Osteocyte (in vitro differentiated cells): ENCODE measurements around the gene ANKRD30B. TPM values are rescaled to one million over a fixed set of nuclear protein-coding genes. Genes with fewer than 3 reads are reported as not detected.
"Not testable (repeated sequence)": the region's sequence is repeated elsewhere in the genome, so short reads cannot be mapped to it uniquely, and the experiment has no call there.

ENCODE experiments used
- DNase-seq: peaks from one replicate; pipeline ENCODE4 v3.0.0; 2021; ENCODE audit warnings: mixed read lengths; ENCODE audit not compliant: unreplicated experiment; ENCODE audit errors: extremely low spot score
- H3K27ac Mint-ChIP-seq: one replicate; pipeline ENCODE4 v1.8.0; 2021; ENCODE audit warnings: mild to moderate bottlenecking, mixed read lengths; ENCODE audit not compliant: unreplicated experiment
- H3K27me3 Mint-ChIP-seq: one replicate; pipeline ENCODE4 v1.8.0; 2021; ENCODE audit warnings: mixed read lengths; ENCODE audit not compliant: unreplicated experiment
- H3K36me3 Mint-ChIP-seq: one replicate; pipeline ENCODE4 v1.8.0; 2021; ENCODE audit warnings: mixed read lengths; ENCODE audit not compliant: unreplicated experiment
- H3K4me1 Mint-ChIP-seq: one replicate; pipeline ENCODE4 v1.8.0; 2021; ENCODE audit warnings: mixed read lengths; ENCODE audit not compliant: unreplicated experiment
- H3K4me3 Mint-ChIP-seq: one replicate; pipeline ENCODE4 v1.8.0; 2021; ENCODE audit warnings: mild to moderate bottlenecking, moderate library complexity, mixed read lengths; ENCODE audit not compliant: unreplicated experiment
- H3K9me3 Mint-ChIP-seq: one replicate; pipeline ENCODE4 v1.8.0; 2021; ENCODE audit warnings: mixed read lengths; ENCODE audit not compliant: unreplicated experiment
- CTCF ChIP-seq: fragments of 200-600 bp; sonication (generic); IDR thresholded peaks from 2 replicates; pipeline ENCODE4 v1.5.0; 2021; ENCODE audit warnings: antibody characterized with exemption, mild to moderate bottlenecking, moderate library complexity
- total RNA-seq: library from RNA; stranded (reverse); gene quantifications from 2 replicates; pipeline ENCODE4 v1.2.1, GENCODE V29; 2021

The ANKRD30B gene
- total RNA-seq, 1 donor from 2014 or later: not detected

DNA sequence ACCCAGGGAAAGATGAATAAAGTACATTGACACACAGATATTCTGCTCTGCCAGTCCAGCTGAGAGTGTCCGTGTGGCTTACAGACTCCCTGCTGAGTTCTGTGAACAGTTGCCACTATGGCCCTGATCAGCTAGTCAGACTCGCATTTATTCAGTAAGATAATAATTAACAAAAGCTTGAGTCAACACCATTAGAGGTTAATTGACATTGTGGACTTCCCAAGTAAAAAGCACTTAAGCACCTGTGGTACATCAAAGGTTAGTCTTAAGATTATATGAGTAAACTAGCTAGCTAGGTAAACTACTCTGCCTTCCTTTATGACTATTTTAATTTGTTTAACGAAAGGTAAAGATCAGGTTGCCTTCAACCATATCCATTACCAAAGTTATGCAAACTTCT, 33.7 kb downstream of the ANKRD30B start:
- no peak overlapping the region for H3K4me3 Mint-ChIP-seq
- peaks cover 53% of the 10 kb centered on the region for H3K9me3 Mint-ChIP-seq
- no peaks in the 10 kb centered on the region for H3K36me3 Mint-ChIP-seq
- no peak for TF ChIP-seq CTCF
- DNase-seq: no peak
- H3K27me3 Mint-ChIP-seq: no peaks in the 10 kb centered on the region
- no peaks in the 10 kb centered on the region for H3K4me1 Mint-ChIP-seq
- H3K27ac Mint-ChIP-seq: no peak overlapping the region

GRCh38 chr18:14784133-14784532, 36.2 kb downstream of the ANKRD30B start:
- TF ChIP-seq CTCF: no peak
- H3K36me3 Mint-ChIP-seq: no peaks in the 10 kb centered on the region
- H3K27ac Mint-ChIP-seq: no peak overlapping the region
- no peaks in the 10 kb centered on the region for H3K27me3 Mint-ChIP-seq
- H3K4me3 Mint-ChIP-seq: no peak overlapping the region
- DNase-seq: no peak
- no peaks in the 10 kb centered on the region for H3K4me1 Mint-ChIP-seq
- H3K9me3 Mint-ChIP-seq: peaks cover 45% of the 10 kb centered on the region

DNA sequence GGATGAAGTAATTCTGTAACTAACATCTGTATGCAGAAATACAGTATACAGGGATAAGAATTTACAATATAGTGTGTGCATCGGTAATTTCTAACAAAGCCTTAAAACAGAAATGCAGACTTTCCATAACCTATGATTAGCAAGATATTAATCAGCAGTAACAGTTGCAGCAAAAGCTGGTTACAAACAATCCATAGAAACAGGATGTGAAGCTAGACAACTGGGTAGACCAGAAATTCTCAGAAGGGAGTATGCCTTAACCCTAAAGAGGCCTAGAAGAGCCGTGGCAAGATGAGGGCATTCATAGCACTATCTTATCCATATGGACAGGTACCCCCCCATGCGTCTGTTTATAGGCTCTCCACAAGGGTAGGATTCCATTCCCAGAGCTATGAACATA, 48.9 kb downstream of the ANKRD30B start:
- H3K9me3 Mint-ChIP-seq: peaks cover 15% of the 10 kb centered on the region
- not testable (repeated sequence) for H3K4me1 Mint-ChIP-seq, H3K27ac Mint-ChIP-seq, H3K27me3 Mint-ChIP-seq, H3K4me3 Mint-ChIP-seq, H3K36me3 Mint-ChIP-seq, DNase-seq

DNA sequence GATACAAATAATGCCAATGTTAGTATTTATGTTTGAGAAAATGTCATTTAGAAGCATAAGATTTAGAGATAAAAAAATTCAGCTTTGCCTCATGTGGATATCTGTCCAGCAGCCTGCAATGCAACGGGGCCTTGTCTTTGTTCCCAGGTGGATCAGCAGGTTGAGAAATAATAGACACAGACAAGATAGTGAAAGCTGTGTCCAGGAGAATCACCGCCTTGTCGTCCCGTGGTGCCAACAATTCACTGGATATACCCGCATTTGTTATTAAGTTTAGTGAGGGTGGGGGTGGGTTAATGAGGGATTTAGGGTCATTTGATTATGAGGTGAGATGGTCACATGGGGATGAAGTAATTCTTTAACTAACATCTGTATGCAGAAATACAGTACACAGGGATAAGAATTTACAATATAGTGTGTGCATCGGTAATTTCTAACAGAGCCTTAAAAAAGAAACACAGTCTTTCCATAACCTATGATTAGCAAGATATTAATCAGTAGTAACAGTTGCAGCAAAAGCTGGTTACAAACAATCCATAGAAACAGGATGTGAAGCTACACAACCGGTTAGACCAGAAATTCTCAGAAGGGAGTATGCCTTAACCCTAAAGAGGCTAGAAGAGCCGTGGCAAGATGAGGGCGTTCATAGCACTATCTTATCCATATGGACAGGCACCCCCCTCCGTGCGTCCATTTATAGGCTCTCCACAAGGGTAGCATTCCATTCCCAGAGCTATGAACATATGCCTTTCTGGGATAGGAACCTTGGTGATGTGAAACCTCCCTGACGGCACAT, 50.2 kb downstream of the ANKRD30B start:
- not testable (repeated sequence) for H3K27ac Mint-ChIP-seq, H3K4me3 Mint-ChIP-seq, H3K4me1 Mint-ChIP-seq, H3K36me3 Mint-ChIP-seq, DNase-seq, H3K27me3 Mint-ChIP-seq
- peaks cover 11% of the 10 kb centered on the region for H3K9me3 Mint-ChIP-seq

- H3K9me3 Mint-ChIP-seq: peaks cover 11% of the 10 kb centered on the region
- not testable (repeated sequence) for DNase-seq, H3K27ac Mint-ChIP-seq, H3K27me3 Mint-ChIP-seq, H3K36me3 Mint-ChIP-seq, H3K4me3 Mint-ChIP-seq, H3K4me1 Mint-ChIP-seq
Measured at GRCh38 chr18:14811081-14811480, 63.1 kb downstream of the ANKRD30B start.

GRCh38 chr18:14826972-14827632, 79.1 kb downstream of the ANKRD30B start:
- H3K4me3 Mint-ChIP-seq, DNase-seq, H3K36me3 Mint-ChIP-seq, H3K4me1 Mint-ChIP-seq, H3K27ac Mint-ChIP-seq, H3K27me3 Mint-ChIP-seq: not testable (repeated sequence)
- peaks cover 27% of the 10 kb centered on the region for H3K9me3 Mint-ChIP-seq

DNA sequence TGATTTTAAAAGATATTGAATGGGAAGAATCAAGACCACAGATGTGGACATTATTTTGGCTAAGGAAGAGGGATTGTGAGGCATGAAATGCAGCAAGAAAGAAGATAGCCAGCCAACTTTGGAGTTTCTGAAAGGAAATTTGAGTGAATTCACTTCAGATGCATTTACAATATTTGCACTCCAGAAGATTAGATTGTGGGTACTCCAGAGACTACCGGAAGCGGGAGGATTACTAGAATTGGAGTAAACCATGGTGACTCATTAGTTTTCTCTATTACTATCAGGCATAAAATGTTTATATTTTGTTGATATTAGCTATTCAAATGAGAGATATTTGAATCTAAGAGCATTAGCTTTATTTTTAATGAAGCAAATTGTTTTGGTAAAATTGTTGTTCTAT, 93.6 kb downstream of the ANKRD30B start:
- H3K4me3 Mint-ChIP-seq, H3K36me3 Mint-ChIP-seq, DNase-seq, H3K27ac Mint-ChIP-seq, H3K4me1 Mint-ChIP-seq, H3K27me3 Mint-ChIP-seq: not testable (repeated sequence)
- peaks cover 23% of the 10 kb centered on the region for H3K9me3 Mint-ChIP-seq

GRCh38 chr18:14851533-14851932, 103.6 kb downstream of the ANKRD30B start:
- not testable (repeated sequence) for H3K9me3 Mint-ChIP-seq, DNase-seq, H3K4me3 Mint-ChIP-seq

GRCh38 chr18:14855634-14856033, 107.7 kb downstream of the ANKRD30B start:
- not testable (repeated sequence) for H3K27ac Mint-ChIP-seq, H3K36me3 Mint-ChIP-seq, H3K9me3 Mint-ChIP-seq, H3K4me1 Mint-ChIP-seq, H3K4me3 Mint-ChIP-seq, DNase-seq, H3K27me3 Mint-ChIP-seq

More at GRCh38 chr18:14851533-14851932, 103.6 kb downstream of the ANKRD30B start:
- not testable (repeated sequence) for H3K27me3 Mint-ChIP-seq, H3K36me3 Mint-ChIP-seq, H3K4me1 Mint-ChIP-seq, H3K27ac Mint-ChIP-seq

- H3K9me3 Mint-ChIP-seq, H3K27me3 Mint-ChIP-seq, H3K4me3 Mint-ChIP-seq, H3K27ac Mint-ChIP-seq, H3K36me3 Mint-ChIP-seq, H3K4me1 Mint-ChIP-seq, DNase-seq: not testable (repeated sequence)
Measured at GRCh38 chr18:14856256-14856655, 108.3 kb downstream of the ANKRD30B start.
